UCSD-AML1 (cell line): ENCODE measurements around the gene EMP2.
"Not testable (repeated sequence)": the region's sequence is repeated elsewhere in the genome, so short reads cannot be mapped to it uniquely, and the experiment has no call there.

ENCODE experiments used
- DNase-seq: peaks from one replicate; lab custom pipeline; 2025; ENCODE audit not compliant: unreplicated experiment; lab: John Stamatoyannopoulos, UW

The EMP2 gene

DNA sequence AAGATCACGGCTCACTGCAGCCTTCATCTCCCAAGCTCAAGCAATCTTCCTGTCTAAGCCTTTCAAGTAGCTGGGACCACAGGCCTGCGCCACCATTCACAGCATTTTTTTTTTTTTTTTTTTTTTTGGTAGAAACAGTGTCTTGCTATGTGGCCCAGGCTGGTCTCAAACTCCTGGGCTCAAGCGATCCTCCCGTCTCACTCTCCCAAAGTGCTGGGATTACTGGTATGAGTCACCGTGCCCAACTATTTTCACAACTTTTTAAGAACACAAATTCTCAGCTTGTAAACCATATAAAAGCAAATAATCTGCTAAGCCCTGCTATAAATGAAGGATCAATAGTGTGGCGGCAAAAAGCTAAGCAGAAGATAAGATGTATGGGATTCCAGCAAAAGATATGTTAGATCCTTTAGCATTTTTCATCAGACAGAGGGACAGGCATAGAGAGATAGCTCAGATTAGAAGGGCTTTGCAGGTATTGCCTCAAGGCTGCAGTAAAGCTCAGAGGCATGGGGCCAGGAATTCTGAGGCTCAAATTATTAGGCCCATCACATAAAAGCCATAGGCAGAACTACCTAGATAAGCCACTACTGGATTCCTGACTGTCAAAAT is 55.1 kb downstream of the EMP2 start:
- DNase-seq: no peak

- no peak for DNase-seq
Observed at GRCh38 chr16:10522966-10523365, 57.4 kb downstream of the EMP2 start.

GRCh38 chr16:10521681-10522274 is 58.6 kb downstream of the EMP2 start:
- peak; percentile 26 for DNase-seq

GRCh38 chr16:10520869-10521578 is 59.4 kb downstream of the EMP2 start:
- no peak for DNase-seq

GRCh38 chr16:10519929-10520868 is 60.2 kb downstream of the EMP2 start:
- DNase-seq: no peak

GRCh38 chr16:10519297-10519696 is 61.1 kb downstream of the EMP2 start:
- DNase-seq: no peak

GRCh38 chr16:10518479-10519041 is 61.8 kb downstream of the EMP2 start:
- no peak for DNase-seq

GRCh38 chr16:10517868-10518267 is 62.5 kb downstream of the EMP2 start:
- no peak for DNase-seq

- peak; percentile 23 for DNase-seq
Observed at GRCh38 chr16:10514369-10515055, 65.9 kb downstream of the EMP2 start.

GRCh38 chr16:10511829-10512228 is 68.6 kb downstream of the EMP2 start:
- DNase-seq: no peak

DNA sequence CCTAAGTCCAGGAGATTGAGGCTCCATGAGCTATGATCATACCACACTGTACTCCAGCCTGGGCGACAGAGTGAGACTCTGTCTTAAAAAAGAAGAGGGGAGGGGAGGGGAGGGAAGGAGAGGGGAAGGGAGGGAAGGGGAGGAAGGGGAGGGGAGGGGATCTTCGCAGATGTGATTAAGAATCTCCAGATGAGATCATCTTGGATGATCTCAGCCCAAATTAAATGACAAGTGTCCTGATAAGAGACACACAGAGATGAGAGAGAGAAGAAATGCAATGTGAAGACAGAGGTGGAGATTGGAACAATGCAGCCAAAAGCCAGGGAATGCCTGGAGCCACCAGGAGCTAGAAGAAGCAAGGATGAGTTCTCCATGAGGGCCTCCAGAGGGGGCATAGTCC is 70.1 kb downstream of the EMP2 start:
- no peak for DNase-seq

DNA sequence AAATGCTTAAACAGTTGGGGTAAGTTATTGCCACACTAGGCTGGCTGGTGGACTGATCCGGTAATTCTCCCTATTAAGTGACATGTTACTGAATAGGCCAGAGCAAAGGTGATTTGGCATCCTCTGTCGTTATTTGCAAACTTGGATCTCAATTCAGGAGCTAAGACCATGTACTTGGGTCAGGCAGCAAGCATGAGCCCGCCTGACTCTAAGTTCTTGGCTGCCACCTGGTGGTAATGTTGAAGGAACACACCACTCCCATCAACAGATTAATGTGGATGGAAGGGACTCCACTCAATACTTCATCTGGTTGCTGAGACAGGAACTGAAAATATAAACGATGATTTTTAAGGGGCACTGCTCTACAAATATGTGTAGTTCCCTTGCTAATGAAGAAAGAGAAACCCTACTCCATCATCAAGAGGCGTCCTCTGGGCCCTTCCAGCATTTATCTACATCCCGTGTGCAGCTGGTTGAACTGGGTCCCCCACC is 70.8 kb downstream of the EMP2 start:
- peak; percentile 28 for DNase-seq

GRCh38 chr16:10505286-10505685 is 75.1 kb downstream of the EMP2 start:
- not testable (repeated sequence) for DNase-seq

DNA sequence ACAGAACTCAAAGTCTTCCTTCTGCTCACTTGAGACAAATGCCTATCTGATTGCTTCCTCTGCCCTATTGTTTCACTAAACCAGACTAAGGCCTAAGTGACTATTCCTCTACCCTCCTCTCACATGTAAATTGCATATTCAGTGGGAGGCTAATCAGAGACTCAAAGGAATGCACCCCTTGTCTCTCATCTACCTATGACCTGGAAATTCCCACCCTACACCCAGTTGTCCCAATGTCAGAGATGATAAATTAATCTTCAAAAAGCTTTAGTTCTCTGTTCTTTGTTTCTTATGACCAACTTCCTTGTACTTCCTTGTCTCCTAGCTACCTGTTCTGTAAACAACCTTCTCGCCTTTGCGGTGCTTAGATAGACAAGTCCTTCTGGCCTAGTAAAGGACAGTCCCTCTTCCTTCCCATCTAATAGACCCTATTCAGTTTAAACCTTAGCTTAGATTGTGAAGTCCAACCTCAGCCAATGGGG is 76.0 kb downstream of the EMP2 start:
- DNase-seq: no peak

- no peak for DNase-seq
Observed at GRCh38 chr16:10502776-10503175, 77.6 kb downstream of the EMP2 start.

DNA sequence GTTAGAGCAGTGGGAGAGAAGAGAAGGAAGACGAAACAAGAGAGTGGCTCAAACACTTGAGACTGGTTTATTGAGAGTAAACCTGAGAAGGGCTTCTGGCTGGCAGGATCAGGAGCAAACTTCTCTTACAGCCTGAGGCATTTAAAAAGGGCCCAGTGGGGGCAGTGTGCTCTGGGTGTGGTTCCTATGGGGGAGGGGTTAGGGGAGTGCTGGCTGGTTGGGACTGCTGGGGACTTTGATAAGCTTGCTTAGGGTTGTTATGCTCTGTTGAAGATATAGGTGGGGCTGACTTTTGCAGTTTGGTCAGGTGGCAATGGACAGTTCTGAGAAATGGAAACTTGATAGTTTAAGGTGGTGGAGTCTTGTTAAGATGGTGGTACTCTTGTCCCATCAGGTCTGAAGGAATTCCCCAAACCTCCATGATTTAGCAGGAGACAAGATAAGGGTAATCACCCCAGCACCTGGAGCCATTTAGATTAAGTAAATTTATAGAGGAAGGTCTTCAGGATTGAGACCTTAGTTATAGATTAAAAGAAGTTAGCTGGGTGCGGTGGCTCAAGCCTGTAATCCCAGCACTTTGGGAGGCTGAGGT is 79.3 kb downstream of the EMP2 start:
- DNase-seq: no peak

- DNase-seq: no peak
Observed at GRCh38 chr16:10500582-10500981, 79.8 kb downstream of the EMP2 start.

DNA sequence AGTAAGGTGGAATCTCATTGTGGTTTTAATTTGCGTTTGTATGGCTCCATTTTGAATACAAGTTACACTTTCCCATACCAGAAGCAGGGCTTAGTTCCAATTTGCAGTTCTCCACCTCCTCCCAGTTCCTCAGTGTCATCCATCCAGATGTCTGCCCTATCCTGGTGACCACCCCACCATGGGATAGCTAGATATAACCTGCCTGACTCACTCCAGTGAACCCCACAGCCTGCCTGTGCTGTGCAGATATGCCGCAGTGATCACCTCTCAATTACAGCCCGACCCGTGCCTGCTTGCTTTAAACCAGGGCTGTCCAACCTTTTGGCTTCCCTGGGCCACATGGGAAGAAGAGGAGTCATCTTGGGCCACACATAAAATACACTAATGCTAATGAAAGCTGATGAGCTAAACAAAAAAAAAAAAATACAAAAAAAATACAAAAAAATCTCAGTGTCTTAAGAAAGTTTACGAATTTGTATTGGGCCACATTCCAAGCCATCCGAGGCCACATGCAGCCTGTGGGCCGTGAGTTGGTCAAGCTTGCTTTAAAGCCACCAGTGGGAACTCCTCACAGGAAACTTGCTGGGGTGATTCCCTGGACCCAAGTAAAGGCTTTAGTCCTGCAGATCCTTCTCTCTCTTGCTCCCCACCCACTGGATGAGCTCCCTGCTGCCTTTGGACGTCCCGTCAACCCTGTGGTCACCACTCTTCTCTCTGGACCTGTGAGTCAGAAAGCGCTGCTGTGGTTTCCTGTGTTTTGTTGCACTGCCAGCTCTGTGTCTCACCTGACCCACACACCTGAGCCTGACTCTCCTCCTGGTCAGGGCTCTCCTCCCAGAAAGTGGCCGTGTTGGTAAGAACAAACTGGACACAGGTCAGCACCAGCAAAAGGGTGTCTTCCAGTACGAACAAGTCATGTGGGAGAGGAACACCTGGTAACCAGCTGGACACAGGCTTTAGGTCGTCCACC is 83.0 kb downstream of the EMP2 start:
- DNase-seq: no peak

DNA sequence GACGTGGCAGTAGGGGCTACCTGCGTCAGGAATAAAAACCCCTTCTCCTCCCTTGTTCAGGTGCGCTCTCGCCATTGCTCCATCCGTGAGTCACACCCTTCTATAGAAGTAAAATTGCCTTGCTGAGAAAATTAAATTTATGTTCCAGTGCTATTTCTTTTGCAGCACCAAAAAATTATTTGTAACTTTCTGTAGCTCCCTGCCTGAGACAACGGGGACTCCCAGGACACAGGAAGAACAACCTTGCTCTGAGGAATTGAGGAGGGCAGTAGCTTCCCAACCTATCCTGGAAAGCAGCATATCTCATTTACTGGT is 85.4 kb downstream of the EMP2 start:
- DNase-seq: no peak
